Measurements from ENCODE around the gene DNAI1.

Gene DNAI1

GRCh38 chr9:34490360-34490759 lies 31.8 kb downstream of the DNAI1 start:
- H3K9me3 ChIP-seq (ENCODE audit: low read length): no peaks in the 10 kb centered on the region
- no peak overlapping the region for H3K9ac ChIP-seq (ENCODE audit: low read length)
- no peaks in the 10 kb centered on the region for H3K79me2 ChIP-seq (ENCODE audit: insufficient read depth, low read length)
- no peaks in the 10 kb centered on the region for H3K9me2 ChIP-seq (ENCODE audit: low read depth, low read length)
- no peak for TF ChIP-seq EZH2 (IDR thresholded peaks at IDR 0.05; ENCODE audit: borderline replicate concordance, low read length)
- no peak for TF ChIP-seq CTCF (IDR thresholded peaks at IDR 0.05; ENCODE audit: low read length)
- no peak overlapping the region for H3K4me3 ChIP-seq (ENCODE audit: low read depth, low read length, poor library complexity, severe bottlenecking)
- no peaks in the 10 kb centered on the region for H3F3A ChIP-seq (ENCODE audit: insufficient read depth, low read length)
- H2AFZ ChIP-seq (ENCODE audit: low read length): no peak overlapping the region
- no peaks in the 10 kb centered on the region for H3K36me3 ChIP-seq (ENCODE audit: insufficient read depth, low read length)
- H3K4me1 ChIP-seq (ENCODE audit: insufficient read depth, low read length, severe bottlenecking): no peaks in the 10 kb centered on the region
- H3K27ac ChIP-seq (ENCODE audit: low read depth, low read length, poor library complexity, severe bottlenecking): no peak overlapping the region
- no peak overlapping the region for H3K4me2 ChIP-seq (ENCODE audit: low read length)
- H3K27me3 ChIP-seq (ENCODE audit: insufficient read depth, low read length): peaks cover 3% of the 10 kb centered on the region; the same call in 1 of the 2 replicates
- H4K20me1 ChIP-seq (ENCODE audit: insufficient read depth, low read length): no peaks in the 10 kb centered on the region

GRCh38 chr9:34490760-34491159 lies 32.2 kb downstream of the DNAI1 start:
- H3K4me1 ChIP-seq (ENCODE audit: insufficient read depth, low read length, severe bottlenecking): no peaks in the 10 kb centered on the region
- H3K79me2 ChIP-seq (ENCODE audit: insufficient read depth, low read length): no peaks in the 10 kb centered on the region
- H3F3A ChIP-seq (ENCODE audit: insufficient read depth, low read length): no peaks in the 10 kb centered on the region
- H3K4me2 ChIP-seq (ENCODE audit: low read length): no peak overlapping the region
- H3K27ac ChIP-seq (ENCODE audit: low read depth, low read length, poor library complexity, severe bottlenecking): no peak overlapping the region
- TF ChIP-seq CTCF (IDR thresholded peaks at IDR 0.05; ENCODE audit: low read length) (no peak), EZH2 (IDR thresholded peaks at IDR 0.05; ENCODE audit: borderline replicate concordance, low read length) (no peak)
- peaks cover 2% of the 10 kb centered on the region; the same call in 1 of the 2 replicates for H3K27me3 ChIP-seq (ENCODE audit: insufficient read depth, low read length)
- no peaks in the 10 kb centered on the region for H3K9me3 ChIP-seq (ENCODE audit: low read length)
- H3K4me3 ChIP-seq (ENCODE audit: low read depth, low read length, poor library complexity, severe bottlenecking): no peak overlapping the region
- no peaks in the 10 kb centered on the region for H3K9me2 ChIP-seq (ENCODE audit: low read depth, low read length)
- no peaks in the 10 kb centered on the region for H4K20me1 ChIP-seq (ENCODE audit: insufficient read depth, low read length)
- H3K9ac ChIP-seq (ENCODE audit: low read length): no peak overlapping the region
- H3K36me3 ChIP-seq (ENCODE audit: insufficient read depth, low read length): no peaks in the 10 kb centered on the region
- H2AFZ ChIP-seq (ENCODE audit: low read length): no peak overlapping the region

GRCh38 chr9:34491596-34491995 lies 33.0 kb downstream of the DNAI1 start:
- TF ChIP-seq CTCF (IDR thresholded peaks at IDR 0.05; ENCODE audit: low read length) (no peak), EZH2 (IDR thresholded peaks at IDR 0.05; ENCODE audit: borderline replicate concordance, low read length) (no peak)
- no peaks in the 10 kb centered on the region for H3K79me2 ChIP-seq (ENCODE audit: insufficient read depth, low read length)

More at GRCh38 chr9:34491596-34491995, 33.0 kb downstream of the DNAI1 start:
- Histone ChIP-seq H3K36me3 (ENCODE audit: insufficient read depth, low read length) (no peaks in the 10 kb centered on the region), H3K4me2 (ENCODE audit: low read length) (no peak overlapping the region), H3F3A (ENCODE audit: insufficient read depth, low read length) (no peaks in the 10 kb centered on the region), H2AFZ (ENCODE audit: low read length) (no peak overlapping the region), H3K27me3 (ENCODE audit: insufficient read depth, low read length) (no peaks in the 10 kb centered on the region), H4K20me1 (ENCODE audit: insufficient read depth, low read length) (no peaks in the 10 kb centered on the region), H3K9me3 (ENCODE audit: low read length) (no peaks in the 10 kb centered on the region), H3K27ac (ENCODE audit: low read depth, low read length, poor library complexity, severe bottlenecking) (no peak overlapping the region), H3K4me1 (ENCODE audit: insufficient read depth, low read length, severe bottlenecking) (no peaks in the 10 kb centered on the region), H3K9ac (ENCODE audit: low read length) (no peak overlapping the region), H3K4me3 (ENCODE audit: low read depth, low read length, poor library complexity, severe bottlenecking) (no peak overlapping the region), H3K9me2 (ENCODE audit: low read depth, low read length) (no peaks in the 10 kb centered on the region)

All from OCI-LY1 (cell line).